Rectal smooth muscle tissue (tissue), 1 donor: ENCODE measurements around the gene NDUFV1.

ENCODE experiments used
- H3K27ac ChIP-seq: one replicate; pipeline ENCODE4 v1.7.0; 2013; ENCODE audit warnings: low read depth, low read length, inconsistent platforms
- H3K27me3 ChIP-seq: one replicate; pipeline ENCODE4 v1.7.0; 2013; ENCODE audit warnings: low read length; ENCODE audit not compliant: control insufficient read depth, insufficient read depth
- H3K36me3 ChIP-seq: one replicate; pipeline ENCODE4 v1.7.0; 2013; ENCODE audit warnings: low read length; ENCODE audit not compliant: control insufficient read depth, insufficient read depth
- H3K4me1 ChIP-seq: one replicate; pipeline ENCODE4 v1.7.0; 2013; ENCODE audit warnings: low read length; ENCODE audit not compliant: control insufficient read depth, insufficient read depth
- H3K4me3 ChIP-seq: one replicate; pipeline ENCODE4 v1.7.0; 2013; ENCODE audit warnings: low read length
- H3K9ac ChIP-seq: one replicate; pipeline ENCODE4 v1.7.0; 2013; ENCODE audit warnings: low read length

The NDUFV1 gene

DNA sequence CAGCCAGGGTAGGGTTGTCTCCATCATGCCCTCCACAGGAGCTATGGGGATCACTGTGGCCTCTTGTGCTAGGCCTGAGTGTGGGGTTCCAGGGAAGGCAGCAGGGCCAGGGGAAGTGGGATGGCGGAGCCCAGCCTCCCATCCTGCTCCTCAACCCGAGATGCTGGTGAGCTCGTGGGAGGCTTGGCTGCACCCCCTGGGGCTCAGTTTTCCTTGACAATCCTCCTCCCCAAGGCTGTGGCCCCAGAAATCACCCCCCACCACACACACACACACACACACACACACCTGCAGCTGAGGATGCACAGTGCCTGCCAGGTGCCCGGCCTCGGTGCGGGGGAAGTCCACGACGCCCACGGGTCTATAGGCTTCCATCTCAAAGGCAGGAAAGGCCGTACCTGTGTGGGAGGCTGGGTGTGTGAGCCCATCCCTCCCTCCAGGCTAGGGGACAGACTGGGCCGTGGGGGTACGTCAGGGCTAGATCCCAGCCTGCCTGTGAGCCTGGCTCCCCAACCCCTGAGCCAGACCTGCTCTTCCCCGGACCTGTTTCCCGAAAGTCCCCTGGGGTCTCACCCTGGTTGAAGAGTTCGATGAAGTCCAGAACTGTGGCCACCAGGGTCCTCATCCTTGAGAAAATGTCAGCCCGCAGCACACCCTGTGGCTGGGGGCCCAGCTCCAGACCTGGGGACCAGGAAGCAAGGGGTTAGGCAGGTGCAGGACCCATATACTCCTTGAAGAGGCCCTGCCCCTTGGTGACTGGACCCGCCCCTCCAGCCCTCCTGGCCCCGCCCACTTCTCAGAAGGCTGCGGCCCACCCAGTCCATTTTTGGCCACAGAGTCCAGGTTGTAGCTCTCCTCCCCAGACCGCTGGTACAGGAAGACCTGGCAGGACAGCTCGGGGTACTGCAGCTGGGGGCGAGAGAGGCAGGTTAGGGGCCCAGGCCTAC, 38.0 kb downstream of the NDUFV1 start:
- Histone ChIP-seq H3K27me3 (peaks cover 3% of the 10 kb centered on the region), H3K4me3 (no peak overlapping the region), H3K9ac (no peak overlapping the region), H3K27ac (no peak overlapping the region), H3K36me3 (no peaks in the 10 kb centered on the region), H3K4me1 (no peaks in the 10 kb centered on the region)

DNA sequence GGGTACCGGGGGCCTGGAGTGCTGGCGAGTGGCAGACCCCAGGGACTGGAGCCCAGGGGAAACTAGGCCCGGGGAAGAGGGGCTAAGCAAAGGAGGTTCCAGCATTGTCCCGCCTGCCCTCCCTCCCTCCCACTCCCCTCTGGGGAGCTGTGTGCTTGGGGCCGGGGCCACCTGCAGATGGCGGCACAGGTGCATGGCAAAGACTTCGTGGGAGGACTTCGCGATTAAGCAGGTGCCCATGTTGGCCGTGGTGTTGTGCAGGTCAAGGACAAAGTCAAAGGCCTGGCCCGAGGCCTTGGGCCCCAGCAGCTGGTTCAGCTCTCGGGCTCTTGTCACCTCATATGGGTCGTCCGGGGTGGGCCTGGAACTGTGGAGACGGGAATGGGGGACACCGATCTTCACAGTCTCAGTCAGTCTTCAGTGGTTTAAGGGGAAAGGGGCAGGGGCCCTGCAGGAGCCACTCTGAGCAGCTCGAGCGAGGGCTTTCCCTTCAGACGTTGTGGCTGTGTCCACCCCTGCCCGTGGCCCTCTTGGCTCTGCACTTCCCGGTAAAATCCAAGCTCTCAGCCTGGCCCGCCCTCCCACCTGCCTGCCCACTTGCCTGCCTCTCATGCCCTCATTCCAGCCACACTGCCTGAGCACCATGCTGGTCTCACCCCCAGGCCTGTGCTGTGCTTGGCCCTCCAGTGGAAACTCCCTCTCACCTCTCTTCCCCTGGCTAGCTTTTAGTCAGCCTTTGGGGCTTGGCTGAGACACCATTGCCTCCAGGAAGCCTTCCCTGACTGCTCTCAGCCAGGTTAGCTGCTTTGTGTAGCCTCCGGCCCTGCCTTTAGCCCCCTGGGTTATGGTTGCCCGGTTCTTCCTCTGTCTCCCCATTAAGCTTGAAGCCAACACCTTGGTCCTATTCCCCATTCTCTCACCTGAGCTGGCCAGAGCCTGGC, 39.1 kb downstream of the NDUFV1 start:
- Histone ChIP-seq H3K4me3 (no peak overlapping the region), H3K27ac (no peak overlapping the region), H3K9ac (no peak overlapping the region), H3K36me3 (no peaks in the 10 kb centered on the region), H3K27me3 (peaks cover 3% of the 10 kb centered on the region), H3K4me1 (no peaks in the 10 kb centered on the region)

GRCh38 chr11:67646535-67647336, 40.0 kb downstream of the NDUFV1 start:
- no peak overlapping the region for H3K9ac ChIP-seq
- H3K4me3 ChIP-seq, result no peak overlapping the region
- H3K27ac ChIP-seq, result no peak overlapping the region
- peaks cover 3% of the 10 kb centered on the region for H3K27me3 ChIP-seq
- H3K4me1 ChIP-seq, result no peaks in the 10 kb centered on the region
- no peaks in the 10 kb centered on the region for H3K36me3 ChIP-seq

DNA sequence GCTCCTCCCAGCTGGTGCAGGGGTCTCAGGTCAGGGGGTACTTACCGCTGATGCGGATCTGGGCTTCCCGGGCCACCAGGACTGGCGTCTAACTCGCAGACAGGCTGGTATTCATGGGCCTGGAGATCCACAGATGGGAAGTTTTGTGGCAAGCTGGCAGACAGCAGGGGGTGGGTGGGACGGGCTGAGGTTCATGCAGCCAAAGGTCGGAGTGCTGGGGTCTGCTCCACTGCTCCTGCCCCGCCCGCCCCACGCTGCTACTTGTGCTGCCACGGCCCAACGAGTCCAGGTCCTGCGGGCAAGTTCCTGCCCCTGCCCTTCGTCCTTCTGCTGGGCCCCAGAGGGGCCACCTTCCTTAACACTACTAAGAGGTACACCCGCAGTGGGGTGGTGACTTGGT, 40.7 kb downstream of the NDUFV1 start:
- peaks cover 3% of the 10 kb centered on the region for H3K27me3 ChIP-seq
- H3K4me1 ChIP-seq, result no peaks in the 10 kb centered on the region

GRCh38 chr11:67648140-67648795, 41.5 kb downstream of the NDUFV1 start:
- Histone ChIP-seq H3K36me3 (no peaks in the 10 kb centered on the region), H3K9ac (no peak overlapping the region), H3K27ac (no peak overlapping the region), H3K4me1 (no peaks in the 10 kb centered on the region), H3K4me3 (no peak overlapping the region), H3K27me3 (peaks cover 3% of the 10 kb centered on the region)

More for the DNA sequence above, 40.7 kb downstream of the NDUFV1 start:
- Histone ChIP-seq H3K4me3 (no peak overlapping the region), H3K9ac (no peak overlapping the region), H3K36me3 (no peaks in the 10 kb centered on the region), H3K27ac (no peak overlapping the region)

DNA sequence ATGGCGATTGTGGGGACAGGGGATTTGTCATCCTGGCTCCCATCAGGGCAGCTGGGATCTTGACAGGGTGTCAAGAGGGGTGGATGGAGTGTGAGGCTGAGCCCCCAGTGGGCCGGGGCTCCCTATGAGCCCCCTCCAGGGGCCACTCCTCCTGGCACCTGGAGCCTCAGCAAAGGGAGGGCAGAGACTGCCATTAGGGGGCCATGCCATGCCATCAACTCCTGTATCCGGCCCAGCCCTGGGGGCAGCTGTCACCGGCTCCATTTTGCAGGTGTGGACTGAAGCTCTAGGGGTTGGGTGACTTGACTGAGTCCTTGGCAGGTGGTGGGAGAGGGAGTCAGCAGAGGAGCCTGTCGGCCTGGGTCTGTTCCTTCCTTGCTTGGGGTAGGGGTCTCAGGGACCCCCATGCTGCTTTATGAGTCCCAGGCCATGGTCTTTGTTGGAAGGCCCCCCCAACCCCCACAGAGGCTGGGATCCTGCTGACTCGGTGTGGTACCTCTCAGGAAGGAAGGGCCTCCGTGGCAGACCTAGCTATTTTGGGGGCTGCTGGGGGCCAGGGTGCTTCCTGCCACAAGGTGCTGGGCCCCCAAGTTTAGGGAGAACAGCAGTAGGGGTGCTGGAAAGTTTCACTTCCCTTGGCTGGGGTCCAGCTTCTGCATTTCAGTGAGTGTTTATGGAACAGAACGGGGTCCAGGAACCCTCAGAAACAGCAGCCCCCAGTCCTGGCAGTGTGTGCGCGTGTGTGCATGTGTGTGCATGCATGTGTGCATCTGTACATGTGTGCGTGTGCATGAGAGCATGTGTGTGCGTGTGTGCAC, 42.3 kb downstream of the NDUFV1 start:
- no peak overlapping the region for H3K4me3 ChIP-seq
- peaks cover 3% of the 10 kb centered on the region for H3K27me3 ChIP-seq
- no peak overlapping the region for H3K27ac ChIP-seq
- H3K4me1 ChIP-seq, result no peaks in the 10 kb centered on the region
- no peak overlapping the region for H3K9ac ChIP-seq
- H3K36me3 ChIP-seq, result no peaks in the 10 kb centered on the region

- H3K9ac ChIP-seq, result no peak overlapping the region
- H3K36me3 ChIP-seq, result no peaks in the 10 kb centered on the region
- no peaks in the 10 kb centered on the region for H3K4me1 ChIP-seq
- H3K27ac ChIP-seq, result no peak overlapping the region
- H3K27me3 ChIP-seq, result peaks cover 3% of the 10 kb centered on the region
- peak overlapping the region; percentile 44 for H3K4me3 ChIP-seq
Measured at GRCh38 chr11:67649634-67650510, 43.1 kb downstream of the NDUFV1 start.

DNA sequence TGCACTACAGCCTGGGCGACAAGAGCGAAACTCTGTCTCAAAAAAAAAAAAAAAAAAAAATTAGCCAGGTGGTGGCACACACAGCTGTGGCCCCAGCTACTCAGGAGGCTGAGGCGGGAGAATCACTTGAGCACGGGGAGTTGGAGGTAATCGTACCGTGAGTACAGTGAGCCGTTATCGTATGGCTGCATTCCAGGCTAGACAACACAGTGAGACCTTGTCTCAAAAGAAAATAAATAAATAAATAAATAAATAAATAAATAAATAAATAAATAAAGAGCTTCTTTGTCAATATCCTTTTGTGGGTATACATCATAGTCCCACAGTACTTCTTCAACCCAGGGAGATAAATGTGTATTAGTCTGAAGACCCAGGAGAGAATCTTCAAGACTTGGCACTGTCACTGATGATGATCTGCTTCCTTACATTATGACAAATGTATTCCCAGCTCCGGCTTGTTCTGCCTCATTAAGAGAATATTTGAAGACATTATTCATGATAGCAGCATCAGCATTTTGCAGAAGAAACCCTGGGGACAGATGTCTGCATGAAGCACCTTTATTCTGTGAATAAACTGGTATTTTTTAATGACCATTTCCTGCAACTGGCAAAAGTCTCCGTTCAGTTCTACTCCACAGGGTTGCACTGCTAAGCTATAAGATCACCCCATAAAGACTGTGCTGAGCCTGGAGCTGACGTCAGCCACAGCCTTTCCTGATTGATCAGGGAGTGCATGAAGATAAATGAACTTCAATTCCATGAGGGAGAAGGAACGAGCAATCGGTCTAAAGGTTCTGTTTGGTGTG, 45.4 kb downstream of the NDUFV1 start:
- H3K36me3 ChIP-seq, result no peaks in the 10 kb centered on the region
- H3K4me3 ChIP-seq, result no peak overlapping the region
- no peak overlapping the region for H3K27ac ChIP-seq
- no peaks in the 10 kb centered on the region for H3K4me1 ChIP-seq
- H3K9ac ChIP-seq, result no peak overlapping the region
- H3K27me3 ChIP-seq, result peaks cover 3% of the 10 kb centered on the region

DNA sequence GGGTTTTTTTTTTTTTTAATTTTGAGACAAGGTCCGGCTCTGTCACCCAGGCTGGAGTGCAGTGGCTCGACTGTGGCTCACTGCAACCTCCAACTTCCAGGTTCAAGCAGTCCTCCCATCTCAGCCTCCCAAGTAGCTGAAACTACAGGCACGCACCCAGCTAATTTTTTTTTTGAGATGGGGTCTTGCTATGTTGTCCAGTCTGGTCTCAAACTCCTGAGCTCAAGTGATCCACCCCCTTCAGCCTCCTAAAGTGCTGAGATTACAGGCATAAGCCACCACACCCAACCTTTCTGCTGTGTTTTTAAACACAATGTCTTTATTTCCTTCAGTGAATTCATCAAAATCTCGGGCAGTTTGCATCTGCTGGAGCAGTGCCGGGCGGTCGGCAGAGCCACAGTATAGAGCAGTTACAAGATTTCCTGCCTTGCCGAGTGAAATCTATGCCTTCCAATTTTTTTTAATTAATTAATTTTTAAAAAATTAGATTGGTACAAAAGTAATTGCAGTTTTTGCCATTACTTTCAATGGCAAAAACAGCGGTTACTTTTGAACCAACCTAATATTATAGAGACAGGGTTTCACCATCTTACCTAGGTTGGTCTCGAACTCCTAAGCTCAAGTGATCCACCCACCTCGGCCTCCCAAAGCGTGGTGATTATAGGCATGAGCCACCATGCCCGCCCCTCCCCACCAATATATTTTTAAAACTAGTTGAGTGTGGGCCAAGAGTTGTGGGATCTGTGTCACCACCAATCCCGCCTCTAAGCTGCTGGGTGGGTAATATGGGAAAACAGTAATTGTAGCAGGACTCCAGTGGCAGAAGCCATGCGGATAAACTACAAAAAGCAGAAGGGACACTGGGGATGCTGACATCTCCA, 46.5 kb downstream of the NDUFV1 start:
- H3K27ac ChIP-seq, result no peak overlapping the region
- H3K36me3 ChIP-seq, result no peaks in the 10 kb centered on the region
- peaks cover 3% of the 10 kb centered on the region for H3K27me3 ChIP-seq
- no peak overlapping the region for H3K9ac ChIP-seq
- H3K4me3 ChIP-seq, result no peak overlapping the region
- H3K4me1 ChIP-seq, result no peaks in the 10 kb centered on the region
